Mucosa of rectum (tissue), 2 donors: ENCODE measurements around the gene MED13L.

ENCODE experiments used
- H3K27ac ChIP-seq, 2 donors: one replicate each; pipeline ENCODE4 v1.7.0; 2013; ENCODE audit warnings: inconsistent platforms in 2 of 2, low read depth in 2 of 2, low read length in 2 of 2
- H3K27me3 ChIP-seq, 2 donors: one replicate each; pipeline ENCODE4 v1.7.0; 2013; ENCODE audit warnings: low read length in 2 of 2; ENCODE audit not compliant: control insufficient read depth in 2 of 2, insufficient read depth in 2 of 2
- H3K36me3 ChIP-seq, 2 donors: one replicate each; pipeline ENCODE4 v1.7.0; 2013; ENCODE audit warnings: low read length in 2 of 2; ENCODE audit not compliant: control insufficient read depth in 2 of 2, insufficient read depth in 2 of 2
- H3K4me1 ChIP-seq, 2 donors: one replicate each; pipeline ENCODE4 v1.7.0; 2013; ENCODE audit warnings: low read length in 2 of 2, mild to moderate bottlenecking in 1 of 2; ENCODE audit not compliant: control insufficient read depth in 2 of 2, insufficient read depth in 2 of 2
- H3K4me3 ChIP-seq, 2 donors: one replicate each; pipeline ENCODE4 v1.7.0; 2013; ENCODE audit warnings: low read length in 2 of 2
- H3K9ac ChIP-seq, 2 donors: one replicate each; pipeline ENCODE4 v1.7.0; 2013; ENCODE audit warnings: low read length in 2 of 2, low read depth in 1 of 2, mild to moderate bottlenecking in 1 of 2
- H3K9me3 ChIP-seq, 2 donors: one replicate each; pipeline ENCODE4 v1.7.0; 2013; ENCODE audit warnings: low read length in 2 of 2; ENCODE audit not compliant: control insufficient read depth in 2 of 2
- donor health status: healthy.
- donor health status: Normal muscosa, but diverticular disease.

The MED13L gene

DNA sequence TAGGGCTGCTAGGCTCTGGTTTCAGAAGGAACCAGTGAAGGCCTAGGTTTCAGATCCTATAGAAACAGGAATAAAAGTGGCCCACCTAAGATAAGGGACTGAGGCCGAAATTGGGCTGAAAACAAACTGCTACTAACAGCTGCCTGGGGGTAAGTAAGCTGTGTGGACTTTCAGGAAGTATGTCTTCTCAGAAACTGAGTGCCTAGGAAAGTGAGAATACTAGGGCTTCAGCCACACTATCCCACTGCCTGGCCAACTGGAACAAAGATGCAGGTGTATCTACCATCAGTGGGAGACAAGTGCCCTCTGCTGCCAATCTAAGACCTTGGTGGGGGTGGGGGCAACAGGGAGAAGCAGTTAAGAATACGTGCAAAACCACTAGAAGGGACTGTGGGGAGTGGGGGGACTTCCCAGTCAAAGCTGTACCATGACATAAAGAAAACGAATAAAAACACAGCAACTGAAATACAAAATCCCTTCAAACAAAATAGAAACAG is 82.5 kb downstream of the MED13L start:
- H3K9ac ChIP-seq, result no peak overlapping the region
- peaks cover 7 to 12% of the 10 kb centered on the region in 2 donors for H3K4me1 ChIP-seq
- H3K27me3 ChIP-seq, result no peaks in the 10 kb centered on the region
- H3K4me3 ChIP-seq, result no peak overlapping the region
- no peaks in the 10 kb centered on the region for H3K36me3 ChIP-seq
- no peaks in the 10 kb centered on the region for H3K9me3 ChIP-seq
- peak overlapping the region in 1 of 2 donors; percentile 21 for H3K27ac ChIP-seq

DNA sequence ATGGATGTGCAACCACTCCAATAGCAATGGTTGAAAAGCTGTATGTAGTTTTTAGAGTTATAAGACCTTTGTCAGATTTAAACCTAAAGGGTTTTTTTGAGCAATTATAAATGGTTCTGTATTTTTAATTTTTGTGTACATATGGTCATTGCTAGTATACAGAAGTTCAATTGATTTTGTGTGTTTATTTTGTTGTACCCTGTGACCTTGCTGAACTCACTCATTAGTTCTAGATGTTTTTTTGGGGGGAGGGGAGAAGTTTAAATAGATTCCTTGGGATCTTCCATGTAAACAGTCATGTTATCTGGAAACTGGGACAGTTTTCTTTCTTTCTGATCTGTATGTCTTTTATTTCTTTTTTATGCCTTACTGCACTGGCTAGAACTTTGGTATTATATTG is 87.8 kb downstream of the MED13L start:
- H3K4me1 ChIP-seq, result peaks cover 0 to 2% of the 10 kb centered on the region in 2 donors

DNA sequence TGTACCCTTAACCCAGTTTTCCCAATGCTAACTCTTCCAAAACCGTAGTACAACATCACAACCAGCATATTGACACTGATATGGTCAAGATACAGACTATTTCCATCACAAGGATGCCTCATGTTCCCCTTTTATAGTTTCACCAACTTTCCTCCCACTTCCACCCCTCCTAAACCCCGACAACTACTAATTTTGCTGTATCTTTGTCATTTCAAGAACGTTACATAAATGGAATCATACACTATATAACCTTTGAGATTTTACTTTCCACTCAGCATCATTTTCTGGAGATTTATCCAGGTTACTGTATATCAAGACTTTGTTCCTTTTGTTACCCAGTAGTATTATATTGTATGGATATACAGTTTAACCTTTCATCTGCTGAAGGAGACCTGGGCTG is 88.9 kb downstream of the MED13L start:
- H3K27me3 ChIP-seq, result no peaks in the 10 kb centered on the region
- H3K4me3 ChIP-seq, result no peak overlapping the region
- H3K27ac ChIP-seq, result no peak overlapping the region
- H3K4me1 ChIP-seq, result peaks cover 0 to 4% of the 10 kb centered on the region in 2 donors
- no peak overlapping the region for H3K9ac ChIP-seq
- H3K36me3 ChIP-seq, result no peaks in the 10 kb centered on the region
- H3K9me3 ChIP-seq, result no peaks in the 10 kb centered on the region

More for the DNA sequence above, 87.8 kb downstream of the MED13L start:
- Histone ChIP-seq H3K9me3 (no peaks in the 10 kb centered on the region), H3K9ac (no peak overlapping the region), H3K27me3 (no peaks in the 10 kb centered on the region), H3K4me3 (no peak overlapping the region), H3K36me3 (no peaks in the 10 kb centered on the region), H3K27ac (no peak overlapping the region)

DNA sequence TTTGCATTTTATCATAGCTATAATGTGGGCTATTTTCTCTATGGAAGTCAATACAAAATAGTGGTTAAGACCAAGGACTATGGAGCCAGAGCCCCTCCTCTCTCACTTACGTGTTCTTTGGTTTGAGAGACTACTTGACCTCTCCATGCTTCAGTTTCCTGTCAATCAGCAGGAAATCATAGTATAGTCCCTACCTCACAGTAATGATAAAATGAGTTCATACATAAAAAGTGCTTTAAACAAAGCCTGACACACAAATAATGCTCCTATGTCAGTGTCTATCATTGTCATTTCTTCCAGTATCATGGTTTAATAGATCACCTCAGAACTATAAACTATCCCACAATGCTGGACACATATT is 90.4 kb downstream of the MED13L start:
- H3K27ac ChIP-seq, result no peak overlapping the region
- peaks cover 0 to 4% of the 10 kb centered on the region in 2 donors for H3K4me1 ChIP-seq
- no peaks in the 10 kb centered on the region for H3K9me3 ChIP-seq
- no peak overlapping the region for H3K9ac ChIP-seq
- no peaks in the 10 kb centered on the region for H3K36me3 ChIP-seq
- H3K4me3 ChIP-seq, result no peak overlapping the region
- no peaks in the 10 kb centered on the region for H3K27me3 ChIP-seq

DNA sequence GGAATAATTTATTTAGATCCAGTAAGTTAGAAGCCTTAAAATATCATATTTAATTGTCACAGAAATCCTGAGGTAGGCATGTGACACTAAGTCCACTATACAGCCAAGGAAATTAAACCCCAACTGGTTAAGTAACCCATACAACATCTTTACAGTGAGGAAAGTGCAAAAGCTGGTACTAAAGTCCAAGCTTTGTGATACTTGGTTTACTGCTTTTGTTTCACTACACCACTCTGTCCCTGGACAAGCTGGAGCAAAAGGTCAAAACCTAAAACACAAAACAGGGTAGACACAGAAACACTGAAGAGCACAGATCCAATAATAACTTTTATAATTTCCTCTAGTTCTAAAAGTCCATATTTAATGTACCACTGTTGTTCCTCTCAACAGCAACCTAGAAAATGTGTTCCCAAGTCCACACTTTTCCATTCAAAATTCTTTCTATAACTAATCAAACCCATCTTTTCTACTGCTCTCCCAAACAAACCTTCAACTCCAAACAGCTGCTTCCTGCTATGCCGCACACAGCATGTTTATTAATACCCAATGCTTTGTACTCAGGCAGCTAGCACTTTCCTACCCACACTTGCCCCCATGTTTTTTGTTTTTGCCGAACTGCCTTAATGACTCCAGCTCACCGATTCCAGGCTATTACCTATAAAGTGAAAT is 90.9 kb downstream of the MED13L start:
- peaks cover 0 to 4% of the 10 kb centered on the region in 2 donors for H3K4me1 ChIP-seq
- H3K9me3 ChIP-seq, result no peaks in the 10 kb centered on the region
- no peak overlapping the region for H3K4me3 ChIP-seq
- no peaks in the 10 kb centered on the region for H3K27me3 ChIP-seq
- no peaks in the 10 kb centered on the region for H3K36me3 ChIP-seq
- no peak overlapping the region for H3K27ac ChIP-seq
- H3K9ac ChIP-seq, result no peak overlapping the region

DNA sequence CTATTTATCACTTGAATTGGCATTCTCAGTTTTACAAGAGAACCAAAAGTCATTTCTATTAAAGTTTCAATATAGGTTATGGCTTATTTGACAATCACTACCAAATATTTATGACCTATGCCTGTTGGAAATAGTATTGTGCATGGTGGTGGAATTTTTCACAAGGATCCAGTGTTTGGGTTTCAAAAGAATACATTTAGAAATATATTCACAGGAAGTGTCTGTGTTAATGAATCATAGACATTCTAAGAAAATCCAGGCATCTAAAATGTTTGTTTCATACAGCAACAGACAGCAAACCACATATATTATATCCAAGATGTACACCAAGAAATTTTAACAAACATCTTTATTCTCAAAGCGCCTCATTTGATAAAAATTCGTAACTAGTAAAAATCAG is 92.7 kb downstream of the MED13L start:
- no peak overlapping the region for H3K9ac ChIP-seq
- no peak overlapping the region for H3K4me3 ChIP-seq
- H3K4me1 ChIP-seq, result peaks cover 0 to 2% of the 10 kb centered on the region in 2 donors
- H3K27ac ChIP-seq, result no peak overlapping the region
- no peaks in the 10 kb centered on the region for H3K27me3 ChIP-seq
- no peaks in the 10 kb centered on the region for H3K9me3 ChIP-seq
- H3K36me3 ChIP-seq, result no peaks in the 10 kb centered on the region

DNA sequence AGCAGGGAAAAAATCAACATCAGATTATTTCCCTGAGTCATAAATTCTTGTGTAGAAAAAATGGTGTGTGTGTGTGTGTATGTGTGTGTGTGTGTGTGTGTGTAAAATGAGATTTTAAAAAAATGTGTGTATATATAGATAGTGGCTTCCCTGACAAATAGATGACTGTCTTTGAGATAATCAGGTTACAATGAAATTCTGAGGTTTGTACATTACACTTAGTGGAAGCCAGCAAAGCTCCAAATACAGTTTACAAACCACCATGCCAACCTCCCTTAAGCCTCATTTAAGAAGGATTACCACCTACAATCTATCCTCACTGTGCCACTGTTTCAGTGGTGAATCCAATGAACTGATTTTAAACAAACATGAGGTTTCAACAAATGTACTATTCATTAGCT is 93.8 kb downstream of the MED13L start:
- Histone ChIP-seq H3K9ac (no peak overlapping the region), H3K27ac (no peak overlapping the region), H3K4me3 (no peak overlapping the region), H3K36me3 (no peaks in the 10 kb centered on the region), H3K9me3 (no peaks in the 10 kb centered on the region), H3K4me1 (peaks cover 0 to 2% of the 10 kb centered on the region in 2 donors), H3K27me3 (no peaks in the 10 kb centered on the region)

DNA sequence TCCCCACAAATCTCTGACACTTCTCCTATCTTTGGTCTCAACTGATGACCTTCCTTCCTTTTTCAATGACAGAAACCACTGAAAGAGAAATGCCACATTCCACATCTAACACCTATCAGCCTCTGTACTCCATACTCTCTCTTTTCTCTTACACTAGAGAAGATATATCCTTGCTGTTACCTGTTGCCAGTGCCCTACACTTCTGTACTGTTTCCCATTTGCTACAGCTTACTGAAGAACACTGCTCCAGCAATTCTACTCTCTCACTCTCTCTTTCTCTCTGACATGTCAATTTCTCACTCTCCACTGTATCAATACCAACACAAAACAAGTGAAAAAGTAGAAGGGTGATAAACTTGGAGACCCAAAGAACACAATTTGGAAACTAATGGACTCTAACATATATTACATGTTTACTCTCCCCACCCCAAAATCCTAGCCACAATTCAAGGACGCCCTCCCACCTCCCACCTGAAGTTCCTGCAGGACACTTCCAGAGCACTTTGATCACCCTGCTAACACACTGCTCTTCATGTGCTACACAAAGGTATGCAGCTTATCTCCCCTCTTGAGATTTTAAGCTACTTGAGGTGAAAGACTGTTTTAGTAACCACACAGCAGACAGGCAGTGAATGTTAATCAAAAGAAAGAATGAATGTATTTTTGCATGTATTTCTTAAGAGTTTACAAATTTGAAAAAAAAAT is 95.0 kb downstream of the MED13L start:
- no peaks in the 10 kb centered on the region for H3K9me3 ChIP-seq
- H3K4me1 ChIP-seq, result peaks cover 0 to 2% of the 10 kb centered on the region in 2 donors
- H3K4me3 ChIP-seq, result no peak overlapping the region
- no peak overlapping the region for H3K9ac ChIP-seq
- no peaks in the 10 kb centered on the region for H3K36me3 ChIP-seq
- H3K27ac ChIP-seq, result no peak overlapping the region
- no peaks in the 10 kb centered on the region for H3K27me3 ChIP-seq

DNA sequence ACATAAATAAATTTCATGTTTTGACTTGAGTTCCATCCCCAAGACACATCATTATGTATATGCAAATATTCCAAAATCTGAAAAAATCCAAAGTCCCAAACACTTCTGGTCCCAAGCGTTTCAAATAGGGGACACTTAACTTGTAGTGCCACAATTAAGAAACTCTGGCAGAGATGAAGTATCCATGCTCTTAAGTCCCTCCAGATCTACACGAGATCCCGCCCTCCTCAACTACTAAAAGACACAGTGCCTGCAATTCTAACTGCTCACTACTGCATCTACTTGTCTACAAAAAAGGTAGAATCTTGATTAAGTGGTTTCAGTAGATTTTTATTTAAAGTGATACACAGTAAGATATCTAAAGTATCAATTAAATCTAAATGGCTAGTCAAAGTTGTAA is 97.0 kb downstream of the MED13L start:
- Histone ChIP-seq H3K27ac (no peak overlapping the region), H3K27me3 (no peaks in the 10 kb centered on the region), H3K36me3 (no peaks in the 10 kb centered on the region), H3K4me3 (no peak overlapping the region), H3K9ac (no peak overlapping the region), H3K9me3 (no peaks in the 10 kb centered on the region), H3K4me1 (peaks cover 0 to 2% of the 10 kb centered on the region in 2 donors)

DNA sequence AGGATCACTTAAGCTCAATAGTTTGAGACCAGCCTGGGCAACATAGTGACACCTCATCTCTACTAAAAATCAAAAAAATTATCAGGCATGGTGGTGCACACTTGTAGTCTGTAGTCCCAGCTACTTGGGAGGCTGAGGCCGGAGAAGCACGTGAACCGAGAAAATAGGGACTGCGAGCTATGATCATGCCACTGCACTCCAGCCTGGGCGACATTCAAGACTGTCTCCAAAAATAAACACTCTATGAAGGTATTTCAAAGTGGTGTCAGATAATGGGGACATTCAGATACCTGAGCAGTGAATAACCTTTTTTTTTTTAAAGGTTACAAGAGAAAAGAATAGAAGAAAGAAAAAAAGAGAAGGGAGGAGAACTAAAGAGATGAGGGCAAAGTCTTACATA is 98.1 kb downstream of the MED13L start:
- no peak overlapping the region for H3K27ac ChIP-seq
- peaks cover 0 to 2% of the 10 kb centered on the region in 2 donors for H3K4me1 ChIP-seq
- H3K9ac ChIP-seq, result no peak overlapping the region
- no peaks in the 10 kb centered on the region for H3K27me3 ChIP-seq
- H3K9me3 ChIP-seq, result no peaks in the 10 kb centered on the region
- H3K36me3 ChIP-seq, result no peaks in the 10 kb centered on the region
- no peak overlapping the region for H3K4me3 ChIP-seq
